Measurements from ENCODE around the gene ESYT2. TPM values are rescaled to one million over a fixed set of nuclear protein-coding genes. Genes with fewer than 3 reads are reported as not detected.

The ESYT2 gene
- total and polyA plus RNA-seq, 4 donors: 30.6 to 172 (median 108) TPM

DNA sequence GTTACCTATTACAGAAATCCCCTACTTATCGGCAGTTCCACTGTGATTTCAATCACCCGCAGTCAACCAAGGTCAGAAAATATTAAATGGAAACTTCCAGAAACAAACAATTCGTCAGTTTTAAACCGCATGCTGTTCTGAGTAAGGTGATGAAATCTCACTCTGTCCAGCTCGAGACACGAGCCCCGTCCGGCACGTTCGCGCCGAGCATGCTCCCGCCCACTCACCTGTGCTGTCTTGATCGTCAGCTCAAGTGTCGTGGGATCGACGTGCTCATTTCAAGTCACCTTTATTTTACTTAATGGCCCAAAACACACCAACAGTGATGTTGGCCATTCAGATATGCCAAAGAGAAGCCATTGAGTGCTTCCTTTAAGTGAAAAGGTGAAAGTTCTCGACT lies 21.2 kb downstream of the ESYT2 start:
- ATAC-seq (ENCODE audit: low FRiP score) (no peak), DNase-seq (no peak)
- H3K36me3 ChIP-seq (ENCODE audit: control insufficient read depth in 1 of 2, insufficient read depth in 2 of 2, low read length in 1 of 2): no peaks in the 10 kb centered on the region
- H3K4me1 ChIP-seq (ENCODE audit: control insufficient read depth in 1 of 2, insufficient read depth in 2 of 2, low read length in 2 of 2): peaks cover 0 to 2% of the 10 kb centered on the region in 2 donors
- no peaks in the 10 kb centered on the region for H3K9me3 ChIP-seq (ENCODE audit: control insufficient read depth, low read length)
- 95 to 97% methylated on average over 18 of the region's 18 CpGs for WGBS, 2 donors
- intact Hi-C loops (cut with DNase I): no loop called here
- no peak overlapping the region for H3K27ac ChIP-seq (ENCODE audit: low read depth in 1 of 2, low read length in 2 of 2)
- H3K4me3 ChIP-seq (ENCODE audit: low read length in 2 of 2): no peak overlapping the region
- H3K27me3 ChIP-seq (ENCODE audit: control insufficient read depth in 1 of 2, insufficient read depth in 2 of 2, low read length in 1 of 2): no peaks in the 10 kb centered on the region

DNA sequence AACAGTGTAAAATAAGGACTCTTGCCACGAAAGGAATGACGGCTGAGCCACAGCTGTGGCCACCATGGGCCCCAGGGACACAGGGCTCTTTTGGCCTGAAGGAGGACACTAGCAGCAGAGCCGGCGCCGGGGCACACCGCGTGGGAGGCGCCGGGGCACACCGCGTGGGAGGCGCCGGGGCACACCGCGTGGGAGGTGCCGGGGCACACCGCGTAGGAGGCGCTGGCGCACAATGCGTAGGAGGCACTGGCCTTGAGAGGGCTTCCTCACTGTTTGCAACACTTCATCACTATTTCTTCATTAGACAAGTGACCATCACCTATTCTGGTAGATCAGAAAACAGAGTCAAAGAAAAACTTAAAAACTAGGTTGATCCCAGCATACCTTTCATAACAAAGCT lies 23.4 kb downstream of the ESYT2 start:
- Histone ChIP-seq H3K4me1 (ENCODE audit: control insufficient read depth in 1 of 2, insufficient read depth in 2 of 2, low read length in 2 of 2) (no peaks in the 10 kb centered on the region), H3K9me3 (ENCODE audit: control insufficient read depth, low read length) (no peaks in the 10 kb centered on the region), H3K36me3 (ENCODE audit: control insufficient read depth in 1 of 2, insufficient read depth in 2 of 2, low read length in 1 of 2) (no peaks in the 10 kb centered on the region), H3K4me3 (ENCODE audit: low read length in 2 of 2) (no peak overlapping the region), H3K27me3 (ENCODE audit: control insufficient read depth in 1 of 2, insufficient read depth in 2 of 2, low read length in 1 of 2) (no peaks in the 10 kb centered on the region), H3K27ac (ENCODE audit: low read depth in 1 of 2, low read length in 2 of 2) (no peak overlapping the region)
- no peak for DNase-seq
- no peak for ATAC-seq (ENCODE audit: low FRiP score)
- 79 to 90% methylated on average over 21 of the region's 21 CpGs for WGBS, 2 donors
- intact Hi-C loops (cut with DNase I): no loop called here

DNA sequence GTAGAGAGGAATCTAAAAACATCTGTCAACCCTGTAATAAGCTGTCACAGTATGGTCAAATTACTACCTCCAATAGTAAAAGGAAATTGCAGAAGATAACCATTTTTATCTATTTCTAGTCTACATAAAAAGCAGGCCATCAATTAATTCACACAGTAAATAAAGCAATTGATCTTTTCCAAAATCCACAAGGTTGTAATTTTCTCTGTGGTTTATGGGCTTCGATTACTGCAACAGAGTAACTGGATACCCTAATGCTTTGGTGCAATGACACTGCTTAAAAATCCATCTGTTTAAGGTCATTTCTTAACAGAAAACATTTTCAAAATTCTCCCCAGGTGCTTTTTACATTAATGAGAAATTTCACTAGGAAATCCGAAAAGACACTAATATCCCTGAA lies 23.9 kb downstream of the ESYT2 start:
- no peaks in the 10 kb centered on the region for H3K4me1 ChIP-seq (ENCODE audit: control insufficient read depth in 1 of 2, insufficient read depth in 2 of 2, low read length in 2 of 2)
- H3K9me3 ChIP-seq (ENCODE audit: control insufficient read depth, low read length): no peaks in the 10 kb centered on the region
- no peak overlapping the region for H3K27ac ChIP-seq (ENCODE audit: low read depth in 1 of 2, low read length in 2 of 2)

DNA sequence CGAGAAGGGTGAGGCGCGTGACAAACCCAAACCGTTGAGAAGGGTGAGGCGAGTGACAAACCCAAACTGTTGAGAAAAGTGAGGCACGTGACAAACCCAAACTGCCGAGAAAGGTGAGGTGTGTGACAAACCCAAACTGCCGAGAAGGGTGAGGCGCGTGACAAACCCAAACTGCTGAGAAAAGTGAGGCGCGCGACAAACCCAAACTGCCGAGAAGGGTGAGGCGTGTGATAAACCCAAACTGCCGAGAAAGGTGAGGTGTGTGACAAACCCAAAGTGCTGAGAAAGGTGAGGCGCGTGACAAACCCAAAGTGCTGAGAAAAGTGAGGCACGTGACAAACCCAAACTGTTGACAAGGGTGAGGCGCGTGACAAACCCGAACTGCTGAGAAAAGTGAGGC lies 25.0 kb downstream of the ESYT2 start:
- no peak for ATAC-seq (ENCODE audit: low FRiP score)
- no peak for DNase-seq
- no peak overlapping the region for H3K27ac ChIP-seq (ENCODE audit: low read depth in 1 of 2, low read length in 2 of 2)
- no peaks in the 10 kb centered on the region for H3K27me3 ChIP-seq (ENCODE audit: control insufficient read depth in 1 of 2, insufficient read depth in 2 of 2, low read length in 1 of 2)
- intact Hi-C loops (cut with DNase I): no loop called here
- H3K9me3 ChIP-seq (ENCODE audit: control insufficient read depth, low read length): no peaks in the 10 kb centered on the region
- H3K4me1 ChIP-seq (ENCODE audit: control insufficient read depth in 1 of 2, insufficient read depth in 2 of 2, low read length in 2 of 2): peaks cover 0 to 2% of the 10 kb centered on the region in 2 donors
- WGBS, 2 donors: 93 to 95% methylated on average over 22 of the region's 22 CpGs
- no peaks in the 10 kb centered on the region for H3K36me3 ChIP-seq (ENCODE audit: control insufficient read depth in 1 of 2, insufficient read depth in 2 of 2, low read length in 1 of 2)
- H3K4me3 ChIP-seq (ENCODE audit: low read length in 2 of 2): no peak overlapping the region

More for the DNA sequence above, 23.9 kb downstream of the ESYT2 start:
- 91 to 93% methylated on average over 2 of the region's 2 CpGs for WGBS, 2 donors
- Histone ChIP-seq H3K36me3 (ENCODE audit: control insufficient read depth in 1 of 2, insufficient read depth in 2 of 2, low read length in 1 of 2) (no peaks in the 10 kb centered on the region), H3K4me3 (ENCODE audit: low read length in 2 of 2) (no peak overlapping the region), H3K27me3 (ENCODE audit: control insufficient read depth in 1 of 2, insufficient read depth in 2 of 2, low read length in 1 of 2) (no peaks in the 10 kb centered on the region)
- intact Hi-C loops (cut with DNase I): no loop called here
- DNase-seq: no peak
- no peak for ATAC-seq (ENCODE audit: low FRiP score)

DNA sequence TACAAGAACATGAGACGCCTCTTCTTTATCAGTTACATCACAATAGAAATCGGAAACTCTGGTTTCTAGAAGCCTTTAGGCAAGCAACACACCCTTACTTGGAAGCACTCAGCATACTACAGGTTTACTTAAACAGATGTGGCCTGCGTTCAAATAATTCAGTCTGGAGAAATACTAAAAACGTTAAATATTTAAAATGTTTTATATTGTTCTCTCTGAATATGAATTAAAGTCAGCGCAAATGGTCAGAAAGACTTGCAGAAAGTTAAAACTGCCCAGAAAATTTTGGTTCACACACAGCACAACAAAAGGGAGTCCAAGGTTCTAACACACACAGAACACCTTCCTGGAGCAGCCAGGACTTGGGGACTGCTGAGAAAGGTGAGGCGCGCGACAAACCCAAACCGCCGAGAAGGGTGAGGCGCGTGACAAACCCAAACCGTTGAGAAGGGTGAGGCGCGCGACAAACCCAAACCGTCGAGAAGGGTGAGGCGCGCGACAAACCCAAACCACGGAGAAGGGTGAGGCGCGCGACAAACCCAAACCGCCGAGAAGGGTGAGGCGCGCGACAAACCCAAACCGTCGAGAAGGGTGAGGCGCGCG lies 25.8 kb downstream of the ESYT2 start:
- intact Hi-C loops (cut with DNase I): no loop called here
- Histone ChIP-seq H3K9me3 (ENCODE audit: control insufficient read depth, low read length) (no peaks in the 10 kb centered on the region), H3K4me3 (ENCODE audit: low read length in 2 of 2) (no peak overlapping the region), H3K27ac (ENCODE audit: low read depth in 1 of 2, low read length in 2 of 2) (peak overlapping the region in 1 of 2 donors; percentile 35), H3K27me3 (ENCODE audit: control insufficient read depth in 1 of 2, insufficient read depth in 2 of 2, low read length in 1 of 2) (no peaks in the 10 kb centered on the region), H3K4me1 (ENCODE audit: control insufficient read depth in 1 of 2, insufficient read depth in 2 of 2, low read length in 2 of 2) (peaks cover 0 to 2% of the 10 kb centered on the region in 2 donors), H3K36me3 (ENCODE audit: control insufficient read depth in 1 of 2, insufficient read depth in 2 of 2, low read length in 1 of 2) (no peaks in the 10 kb centered on the region)
- 76 to 77% methylated on average over 25 to 35 of the region's 35 CpGs for WGBS, 2 donors
- no peak for DNase-seq
- no peak for ATAC-seq (ENCODE audit: low FRiP score)

DNA sequence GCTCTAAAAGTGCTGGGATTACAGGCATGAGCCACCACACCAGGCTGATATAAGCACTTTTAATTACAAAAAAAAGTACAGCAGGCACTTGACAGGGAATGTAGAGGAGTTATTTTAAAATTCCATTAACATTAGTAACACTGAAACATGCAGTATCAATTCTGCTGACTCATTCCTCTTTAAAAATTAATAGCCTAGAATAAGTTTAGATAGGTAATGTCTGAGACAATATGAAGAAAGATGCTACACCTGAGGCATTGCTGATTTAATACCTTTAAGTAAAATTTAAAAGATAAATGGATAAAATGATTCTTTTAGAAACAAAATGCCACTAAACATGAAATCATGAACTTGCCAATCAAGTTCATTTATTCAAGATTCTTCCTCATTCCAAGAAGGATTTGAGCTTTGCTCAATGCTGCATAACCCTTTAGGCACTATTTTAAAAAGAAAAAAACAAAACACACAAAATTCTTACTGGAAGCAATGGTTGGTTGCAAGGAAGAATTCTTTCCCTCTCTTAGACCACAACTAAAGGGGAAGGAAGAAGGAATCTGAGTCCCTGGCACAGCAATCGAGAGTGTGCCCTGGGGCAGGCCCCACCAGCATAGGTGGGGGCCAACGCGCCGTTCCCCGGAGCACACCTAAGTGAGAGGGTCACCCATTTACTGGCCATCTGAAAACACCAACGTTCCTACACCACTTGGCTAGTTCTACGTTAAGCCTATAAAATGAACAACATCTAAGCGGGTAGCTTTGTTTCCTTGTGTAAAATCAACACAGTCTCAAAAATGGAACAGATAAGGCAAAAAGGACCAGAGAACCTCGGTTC lies 26.6 kb downstream of the ESYT2 start:
- ATAC-seq (ENCODE audit: low FRiP score) (no peak), DNase-seq (no peak)
- intact Hi-C loops (cut with DNase I): no loop called here
- Histone ChIP-seq H3K27ac (ENCODE audit: low read depth in 1 of 2, low read length in 2 of 2) (peak overlapping the region in 1 of 2 donors; percentile 35), H3K4me3 (ENCODE audit: low read length in 2 of 2) (no peak overlapping the region), H3K27me3 (ENCODE audit: control insufficient read depth in 1 of 2, insufficient read depth in 2 of 2, low read length in 1 of 2) (no peaks in the 10 kb centered on the region), H3K36me3 (ENCODE audit: control insufficient read depth in 1 of 2, insufficient read depth in 2 of 2, low read length in 1 of 2) (no peaks in the 10 kb centered on the region), H3K9me3 (ENCODE audit: control insufficient read depth, low read length) (no peaks in the 10 kb centered on the region), H3K4me1 (ENCODE audit: control insufficient read depth in 1 of 2, insufficient read depth in 2 of 2, low read length in 2 of 2) (peaks cover 0 to 2% of the 10 kb centered on the region in 2 donors)
- 59 to 64% methylated on average over 9 of the region's 9 CpGs for WGBS, 2 donors

DNA sequence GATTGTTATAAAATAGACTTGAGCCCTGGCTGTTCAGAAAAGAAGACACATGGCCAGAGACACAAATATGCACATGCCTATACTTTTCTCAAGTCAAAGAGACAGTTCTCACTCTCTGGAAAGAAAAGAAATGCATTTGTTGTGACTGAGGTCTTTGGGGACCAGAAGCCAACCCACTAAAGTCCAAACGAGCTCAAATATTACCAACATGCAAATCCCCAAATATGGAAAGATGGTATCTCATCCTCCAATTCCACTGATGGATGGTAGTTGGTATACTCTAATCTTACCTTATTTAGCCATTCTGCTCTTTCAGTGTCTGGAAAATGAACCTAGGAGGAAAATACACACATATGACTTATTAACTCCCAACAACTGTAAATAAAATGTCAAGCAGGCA lies 30.6 kb downstream of the ESYT2 start:
- intact Hi-C loops (cut with DNase I): no loop called here
- Histone ChIP-seq H3K4me1 (ENCODE audit: control insufficient read depth in 1 of 2, insufficient read depth in 2 of 2, low read length in 2 of 2) (peaks cover 0 to 2% of the 10 kb centered on the region in 2 donors), H3K4me3 (ENCODE audit: low read length in 2 of 2) (no peak overlapping the region), H3K9me3 (ENCODE audit: control insufficient read depth, low read length) (no peaks in the 10 kb centered on the region), H3K27me3 (ENCODE audit: control insufficient read depth in 1 of 2, insufficient read depth in 2 of 2, low read length in 1 of 2) (no peaks in the 10 kb centered on the region), H3K27ac (ENCODE audit: low read depth in 1 of 2, low read length in 2 of 2) (no peak overlapping the region), H3K36me3 (ENCODE audit: control insufficient read depth in 1 of 2, insufficient read depth in 2 of 2, low read length in 1 of 2) (peaks cover 3 to 12% of the 10 kb centered on the region in 2 donors)
- WGBS, 2 donors: 22 to 42% methylated on average over 1 of the region's 1 CpG
- ATAC-seq (ENCODE audit: low FRiP score) (no peak), DNase-seq (no peak)

DNA sequence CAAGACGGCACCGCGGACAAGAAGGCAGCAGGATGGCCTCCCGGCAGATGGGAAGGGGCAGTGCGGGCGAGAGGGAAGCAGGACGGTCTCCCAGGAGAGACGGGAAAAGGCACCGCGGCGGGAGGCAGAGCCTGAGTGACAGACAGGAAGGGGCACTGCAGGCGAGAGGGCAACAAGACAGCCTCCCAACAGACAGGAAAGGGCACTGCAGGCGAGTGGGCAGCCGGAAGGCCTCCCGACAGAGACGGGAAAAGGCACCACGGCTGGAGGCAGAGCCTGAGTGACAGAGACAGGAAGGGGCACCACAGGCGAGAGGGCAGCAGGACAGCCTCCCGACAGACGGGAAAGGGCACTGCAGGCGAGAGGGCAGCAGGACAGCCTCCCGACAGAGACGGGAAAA lies 32.6 kb downstream of the ESYT2 start:
- ATAC-seq (ENCODE audit: low FRiP score) (no peak), DNase-seq (no peak)
- 75 to 79% methylated on average over 18 to 23 of the region's 23 CpGs for WGBS, 2 donors
- Histone ChIP-seq H3K4me3 (ENCODE audit: low read length in 2 of 2) (no peak overlapping the region), H3K27ac (ENCODE audit: low read depth in 1 of 2, low read length in 2 of 2) (no peak overlapping the region), H3K9me3 (ENCODE audit: control insufficient read depth, low read length) (no peaks in the 10 kb centered on the region), H3K27me3 (ENCODE audit: control insufficient read depth in 1 of 2, insufficient read depth in 2 of 2, low read length in 1 of 2) (no peaks in the 10 kb centered on the region), H3K36me3 (ENCODE audit: control insufficient read depth in 1 of 2, insufficient read depth in 2 of 2, low read length in 1 of 2) (peaks cover 3 to 12% of the 10 kb centered on the region in 2 donors), H3K4me1 (ENCODE audit: control insufficient read depth in 1 of 2, insufficient read depth in 2 of 2, low read length in 2 of 2) (peaks cover 0 to 2% of the 10 kb centered on the region in 2 donors)
- intact Hi-C loops (cut with DNase I): no loop called here

DNA sequence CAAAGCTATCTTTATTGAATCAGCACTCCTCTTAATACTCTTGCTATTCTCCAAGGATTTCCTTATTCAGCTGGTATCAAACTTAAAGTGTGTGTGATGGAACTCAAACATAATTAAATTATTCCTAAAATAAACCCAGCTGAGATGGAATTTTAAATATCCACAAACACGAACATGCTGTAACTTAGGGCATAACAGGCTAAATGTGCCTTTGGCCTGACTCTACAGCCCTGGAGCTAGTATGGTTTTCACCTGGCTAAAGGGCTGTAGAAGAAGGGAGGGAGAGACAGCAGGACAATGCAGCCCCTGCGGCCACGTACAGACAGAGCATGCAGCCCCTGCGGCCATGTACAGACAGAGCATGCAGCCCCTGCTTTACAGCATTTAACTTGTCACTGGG lies 34.0 kb downstream of the ESYT2 start:
- DNase-seq (no peak), ATAC-seq (ENCODE audit: low FRiP score) (no peak)
- H3K4me3 ChIP-seq (ENCODE audit: low read length in 2 of 2): no peak overlapping the region
- H3K27me3 ChIP-seq (ENCODE audit: control insufficient read depth in 1 of 2, insufficient read depth in 2 of 2, low read length in 1 of 2): no peaks in the 10 kb centered on the region
- H3K9me3 ChIP-seq (ENCODE audit: control insufficient read depth, low read length): no peaks in the 10 kb centered on the region
- WGBS, 2 donors: 50 to 60% methylated on average over 4 of the region's 4 CpGs
- no peak overlapping the region for H3K27ac ChIP-seq (ENCODE audit: low read depth in 1 of 2, low read length in 2 of 2)
- H3K4me1 ChIP-seq (ENCODE audit: control insufficient read depth in 1 of 2, insufficient read depth in 2 of 2, low read length in 2 of 2): peaks cover 0 to 2% of the 10 kb centered on the region in 2 donors
- intact Hi-C loops (cut with DNase I): no loop called here
- H3K36me3 ChIP-seq (ENCODE audit: control insufficient read depth in 1 of 2, insufficient read depth in 2 of 2, low read length in 1 of 2): peaks cover 3 to 15% of the 10 kb centered on the region in 2 donors

Measured in aorta (tissue), 5 donors.